ENCODE results near the gene PRPF19. TPM values are rescaled to one million over a fixed set of nuclear protein-coding genes. Genes with fewer than 3 reads are reported as not detected.

PRPF19 gene
- total and polyA plus RNA-seq, 2 of the 13 experiments (the other 11 are each of a cell fraction or from before 2014, with no cell fraction given) = 27.4 to 91.1 TPM

GRCh38 chr11:60851327-60852104, 54.9 kb downstream of the PRPF19 start:
- CTCF ChIA-PET (ENCODE audit: low intra/inter-chr PET ratio, low total read pairs) = no interaction called here
- Histone ChIP-seq H3K9ac (ENCODE audit: insufficient read depth, low read depth, low read length) (no peak overlapping the region), H4K20me1 (ENCODE audit: insufficient read depth, low read length) (no peaks in the 10 kb centered on the region), H3K79me2 (ENCODE audit: insufficient read depth, low read length) (peaks cover 6% of the 10 kb centered on the region), H3K36me3 (replicated peaks in 1 of 2; ENCODE audit: control insufficient read depth in 1 of 2, insufficient read depth in 2 of 2, low read length in 2 of 2) (peaks cover 27 to 51% of the 10 kb centered on the region in 2 experiments; a peak in 4 of 5 replicates), H3K4me2 (ENCODE audit: low read depth, low read length) (no peak overlapping the region), H3K27me3 (ENCODE audit: control insufficient read depth in 1 of 2, insufficient read depth in 2 of 2, low read length in 2 of 2) (no peaks in the 10 kb centered on the region), H3K4me1 (ENCODE audit: insufficient read depth, low read length) (peaks cover 29% of the 10 kb centered on the region), H3K27ac (ENCODE audit: extremely low read length, insufficient read depth, low read length) (no peak overlapping the region), H3K9me3 (ENCODE audit: low read length) (no peaks in the 10 kb centered on the region), H2AFZ (ENCODE audit: low read length) (no peak overlapping the region), H3K4me3 (replicated peaks in 1 of 3; ENCODE audit: insufficient read depth in 1 of 3, low read depth in 2 of 3, low read length in 3 of 3) (no peak overlapping the region)
- TF ChIP-seq STAG1 (CRISPR knock-in tag; IDR thresholded peaks at IDR 0.05) = no peak
- TF ChIP-seq MAFF (IDR thresholded peaks at IDR 0.05; ENCODE audit: low read depth, low read length) = no peak
- TF ChIP-seq ZNF530 (CRISPR knock-in tag; IDR thresholded peaks at IDR 0.05; ENCODE audit: low read depth) = no peak
- peak; percentile 29 for TF ChIP-seq AGO2 (optimal IDR thresholded peaks at IDR 0.05; ENCODE audit: low read depth, low read length)
- TF ChIP-seq PITX1 (CRISPR knock-in tag; IDR thresholded peaks at IDR 0.05) = no peak
- no peak for TF ChIP-seq ZNF547 (CRISPR knock-in tag; IDR thresholded peaks at IDR 0.05)
- TF ChIP-seq MNT (IDR thresholded peaks at IDR 0.05) = no peak
- POLR2A ChIA-PET = interaction anchor here (1.2 kb wide), 1 partner anchor 62 kb away, joined by 3 read pairs; the partner anchor contains the start of gene TMEM109
- FAIRE-seq = no peak
- no peak for DNase-seq (ENCODE audit: low spot score)
- in situ Hi-C loops (cut with HindIII; ENCODE audit: extremely low pct_ligation_motif_present, low pct_unique_long_range_greater_than_20kb) = no loop called here
- 96% methylated on average over 16 of the region's 17 CpGs for WGBS (ENCODE audit: low lambda C conversion rate)
- BruUV-seq (replicated peaks) = no TSS peak
- ATAC-seq = no peak
- intact Hi-C loops (cut with micrococcal nuclease; ENCODE audit: unreplicated experiment) = no loop called here

Measured in HepG2 (cell line).